Kidney (tissue), 14 donors: Measurements from ENCODE around the gene CLDN24. TPM values are rescaled to one million over a fixed set of nuclear protein-coding genes. Genes with fewer than 3 reads are reported as not detected.

Experiments used
- DNase-seq, 5 donors: peaks; one replicate each; pipeline ENCODE4 v3.0.0-alpha.2; 2013 to 2020
- FAIRE-seq: peaks from 2 replicates; lab custom pipeline; 2012; peaks lifted over from hg19 to GRCh38; lab: Jason Lieb, UNC
- H3K27ac ChIP-seq, 2 donors: one replicate each; pipeline ENCODE4 v1.7.0; 2013; ENCODE audit warnings: low read depth in 2 of 2, low read length in 2 of 2, inconsistent platforms in 1 of 2
- H3K27me3 ChIP-seq: one replicate; pipeline ENCODE4 v1.7.1; 2013; ENCODE audit warnings: low read length, inconsistent platforms; ENCODE audit not compliant: control insufficient read depth, insufficient read depth
- H3K36me3 ChIP-seq, 3 donors: one replicate each; pipeline versions ENCODE4 v1.7.0 to v1.7.1; 2013; ENCODE audit warnings: low read length in 3 of 3, control low read depth in 1 of 3, inconsistent platforms in 1 of 3; ENCODE audit not compliant: insufficient read depth in 3 of 3, control insufficient read depth in 2 of 3
- H3K4me1 ChIP-seq, 3 donors: one replicate each; pipeline versions ENCODE4 v1.7.0 to v1.7.1; 2013; ENCODE audit warnings: low read length in 3 of 3, inconsistent platforms in 1 of 3, low read depth in 1 of 3; ENCODE audit not compliant: control insufficient read depth in 2 of 3, insufficient read depth in 2 of 3
- H3K4me3 ChIP-seq, 3 donors: one replicate each; pipeline versions ENCODE4 v1.7.0 to v1.8.1; 2013; ENCODE audit warnings: low read length in 3 of 3, control low read depth in 1 of 3, inconsistent platforms in 1 of 3
- H3K9ac ChIP-seq, 3 donors: one replicate each; pipeline versions ENCODE4 v1.7.0 to v1.7.1; 2013; ENCODE audit warnings: low read length in 3 of 3, control low read depth in 1 of 3, inconsistent platforms in 1 of 3
- H3K9me3 ChIP-seq, 3 donors: one replicate each; pipeline versions ENCODE4 v1.7.0 to v1.7.1; 2013; ENCODE audit warnings: low read length in 3 of 3, control low read depth in 1 of 3, inconsistent platforms in 1 of 3; ENCODE audit not compliant: control insufficient read depth in 2 of 3, insufficient read depth in 1 of 3
- intact Hi-C: fragments of 100-400 bp; cut with DNase I; formaldehyde crosslinking; loops from one replicate; pipeline ENCODE4 v1.11.1; 2022
- polyA plus RNA-seq: library from polyadenylated mRNA; stranded (reverse); fragments of 350-450 nt; fragmentation: Illumina TruSeq; extraction: RNeasy Lipid Tissue Mini Kit (QIAGEN cat#74804); gene quantifications from one replicate; pipeline ENCODE4 v1.2.3, GENCODE V29; 2014; ENCODE audit warnings: low read depth, low replicate concordance; ENCODE audit not compliant: insufficient read depth
- total RNA-seq: library from RNA; stranded (reverse); fragmentation: NEBNext Ultra II Directional; extraction: Animal tissue kit (Norgen Biotek cat#: 25700); gene quantifications from one replicate; pipeline ENCODE4 v1.2.1, GENCODE V29; 2021
- TF ChIP-seq, protein P1 (sequence below): IDR thresholded peaks from 3 replicates; pipeline ENCODE4 v1.5.1; 2012; ENCODE audit warnings: mild to moderate bottlenecking, moderate library complexity, borderline replicate concordance; ENCODE audit not compliant: insufficient read depth; ENCODE audit errors: extremely low read depth
- donor health status: control.
- donor health status: control.
- donor health status: control.
- donor health status: control.
- donor health status: control.
- donor health status: DM: yes; HTN: yes; CAD: no.
- donor health status: Normal renal cell carcinoma (clear cell type).

The CLDN24 gene
- total and polyA plus RNA-seq, 2 donors from 2014 or later = not detected

DNA sequence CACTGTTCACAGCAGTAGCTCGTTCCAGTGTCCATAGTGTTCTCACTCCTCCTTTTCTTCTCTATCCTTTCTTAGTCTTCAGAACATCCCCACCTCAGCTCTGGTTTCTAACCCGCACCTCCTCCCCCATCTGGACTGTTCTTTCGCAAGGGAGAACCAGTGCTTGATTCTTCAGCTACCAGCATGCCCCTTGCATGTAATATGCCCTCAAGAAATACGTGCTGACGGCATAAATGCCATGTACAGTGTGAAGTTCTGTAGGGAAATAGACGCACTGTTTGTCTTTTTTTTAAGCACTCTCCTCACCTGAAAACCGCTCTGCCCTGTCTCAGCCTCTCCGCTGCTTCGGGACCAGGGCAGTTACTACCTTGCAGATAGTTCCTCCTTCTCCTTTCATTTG, 7.4 kb downstream of the CLDN24 start:
- FAIRE-seq = no peak
- Histone ChIP-seq H3K27ac (no peak overlapping the region), H3K9ac (no peak overlapping the region), H3K9me3 (no peaks in the 10 kb centered on the region), H3K4me3 (no peak overlapping the region), H3K27me3 (no peaks in the 10 kb centered on the region), H3K36me3 (peaks cover 0 to 12% (median 12%) of the 10 kb centered on the region in 3 donors), H3K4me1 (no peaks in the 10 kb centered on the region)
- TF ChIP-seq, protein P1, sequence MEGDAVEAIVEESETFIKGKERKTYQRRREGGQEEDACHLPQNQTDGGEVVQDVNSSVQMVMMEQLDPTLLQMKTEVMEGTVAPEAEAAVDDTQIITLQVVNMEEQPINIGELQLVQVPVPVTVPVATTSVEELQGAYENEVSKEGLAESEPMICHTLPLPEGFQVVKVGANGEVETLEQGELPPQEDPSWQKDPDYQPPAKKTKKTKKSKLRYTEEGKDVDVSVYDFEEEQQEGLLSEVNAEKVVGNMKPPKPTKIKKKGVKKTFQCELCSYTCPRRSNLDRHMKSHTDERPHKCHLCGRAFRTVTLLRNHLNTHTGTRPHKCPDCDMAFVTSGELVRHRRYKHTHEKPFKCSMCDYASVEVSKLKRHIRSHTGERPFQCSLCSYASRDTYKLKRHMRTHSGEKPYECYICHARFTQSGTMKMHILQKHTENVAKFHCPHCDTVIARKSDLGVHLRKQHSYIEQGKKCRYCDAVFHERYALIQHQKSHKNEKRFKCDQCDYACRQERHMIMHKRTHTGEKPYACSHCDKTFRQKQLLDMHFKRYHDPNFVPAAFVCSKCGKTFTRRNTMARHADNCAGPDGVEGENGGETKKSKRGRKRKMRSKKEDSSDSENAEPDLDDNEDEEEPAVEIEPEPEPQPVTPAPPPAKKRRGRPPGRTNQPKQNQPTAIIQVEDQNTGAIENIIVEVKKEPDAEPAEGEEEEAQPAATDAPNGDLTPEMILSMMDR = no peak
- DNase-seq = no peak
- intact Hi-C loops = no loop called here

GRCh38 chr4:183314336-183314735, 7.9 kb downstream of the CLDN24 start:
- DNase-seq (no peak), FAIRE-seq (no peak)
- H3K4me1 ChIP-seq = no peaks in the 10 kb centered on the region
- intact Hi-C loops = no loop called here
- H3K27ac ChIP-seq = no peak overlapping the region
- H3K9ac ChIP-seq = no peak overlapping the region
- TF ChIP-seq, protein P1 = no peak
- H3K9me3 ChIP-seq = no peaks in the 10 kb centered on the region
- no peaks in the 10 kb centered on the region for H3K27me3 ChIP-seq
- peaks cover 0 to 12% (median 12%) of the 10 kb centered on the region in 3 donors for H3K36me3 ChIP-seq
- H3K4me3 ChIP-seq = no peak overlapping the region

DNA sequence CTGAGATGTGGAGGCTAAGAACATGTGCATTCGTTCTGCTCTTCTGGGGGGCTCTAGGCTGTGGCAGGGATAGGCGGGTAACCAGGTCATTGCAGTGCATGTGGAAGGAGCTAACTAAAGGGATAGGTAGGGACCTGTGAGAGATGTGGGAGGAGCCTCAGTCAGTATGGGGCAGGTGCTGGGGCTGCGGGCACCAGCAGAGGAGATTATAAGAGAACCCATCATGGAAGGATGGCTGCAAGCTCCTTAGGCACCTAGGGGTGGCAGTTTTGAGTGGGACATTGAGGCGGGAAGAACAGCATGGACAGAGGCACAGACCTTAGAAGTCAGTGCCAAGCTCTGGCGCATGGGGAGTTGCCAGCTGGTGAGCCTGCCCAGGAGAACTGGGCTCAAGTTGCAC, 9.4 kb downstream of the CLDN24 start:
- FAIRE-seq = no peak
- TF ChIP-seq, protein P1 = no peak
- no peak for DNase-seq

DNA sequence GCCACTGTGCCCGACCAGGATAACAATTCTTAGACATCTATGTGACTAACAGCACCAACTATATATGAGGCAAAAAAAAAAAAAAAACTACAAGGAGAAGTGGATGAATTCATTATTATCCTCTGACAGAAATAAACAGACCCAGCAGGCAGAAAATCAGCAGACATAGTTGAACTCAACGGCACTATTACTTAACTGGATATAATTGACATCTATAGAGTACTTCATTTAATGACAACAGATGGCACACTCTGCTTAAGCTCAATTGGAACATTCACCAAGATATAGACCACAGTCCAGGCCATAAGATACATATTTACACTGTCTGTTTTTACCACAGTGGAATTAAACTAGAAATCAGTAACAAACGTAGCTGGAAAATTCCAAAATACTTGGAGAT, 15.4 kb downstream of the CLDN24 start:
- Histone ChIP-seq H3K27ac (no peak overlapping the region), H3K4me1 (no peaks in the 10 kb centered on the region), H3K4me3 (no peak overlapping the region), H3K36me3 (peaks cover 0 to 2% (median 0%) of the 10 kb centered on the region in 3 donors), H3K9ac (no peak overlapping the region), H3K27me3 (no peaks in the 10 kb centered on the region), H3K9me3 (no peaks in the 10 kb centered on the region)
- TF ChIP-seq, protein P1 = no peak
- no peak for FAIRE-seq
- intact Hi-C loops = no loop called here
- no peak for DNase-seq

More for the DNA sequence above, 9.4 kb downstream of the CLDN24 start:
- intact Hi-C loops = no loop called here
- no peak overlapping the region for H3K9ac ChIP-seq
- H3K36me3 ChIP-seq = peaks cover 0 to 12% (median 12%) of the 10 kb centered on the region in 3 donors
- H3K9me3 ChIP-seq = no peaks in the 10 kb centered on the region
- H3K4me3 ChIP-seq = no peak overlapping the region
- no peaks in the 10 kb centered on the region for H3K27me3 ChIP-seq
- H3K4me1 ChIP-seq = no peaks in the 10 kb centered on the region
- H3K27ac ChIP-seq = no peak overlapping the region
